Astrocyte of the cerebellum (primary cell): ENCODE results near the gene EIF2B5.

Source experiments
- DNase-seq: peaks from one replicate; pipeline ENCODE4 v3.0.0-alpha.2; 2011; ENCODE audit warnings: low read depth
- H3K4me3 ChIP-seq: 2 replicates; pipeline ENCODE4 v1.5.1; 2011; ENCODE audit warnings: mild to moderate bottlenecking, low read depth, low read length, moderate library complexity
- CTCF ChIP-seq: IDR thresholded peaks from 2 replicates; pipeline ENCODE4 v1.5.1; 2012; ENCODE audit warnings: low read length, low read depth, moderate library complexity, mild to moderate bottlenecking; ENCODE audit errors: missing control alignments
- in situ Hi-C: cut with HindIII; loops from 2 replicates; pipeline ENCODE4 v1.10.0; 2017; ENCODE audit warnings: low sequenced_read_pairs

EIF2B5 gene

GRCh38 chr3:184175981-184176376 lies 40.8 kb downstream of the EIF2B5 start:
- no peak for DNase-seq
- H3K4me3 ChIP-seq, result peak overlapping the region; percentile 98
- in situ Hi-C loops, result no loop called here
- no peak for TF ChIP-seq CTCF

- peak overlapping the region; percentile 98 for H3K4me3 ChIP-seq
- peak; percentile 87 for DNase-seq
- no peak for TF ChIP-seq CTCF
- in situ Hi-C loops, result no loop called here
Observed at GRCh38 chr3:184176377-184177330, 41.5 kb downstream of the EIF2B5 start.

GRCh38 chr3:184177331-184177731 lies 42.2 kb downstream of the EIF2B5 start:
- no peak for DNase-seq
- in situ Hi-C loops, result no loop called here
- H3K4me3 ChIP-seq, result peak overlapping the region; percentile 98
- TF ChIP-seq CTCF, result no peak

- H3K4me3 ChIP-seq, result peak overlapping the region; percentile 98
- DNase-seq, result no peak
- in situ Hi-C loops, result no loop called here
- TF ChIP-seq CTCF, result no peak
Observed at GRCh38 chr3:184177767-184178306, 42.7 kb downstream of the EIF2B5 start.

- DNase-seq, result no peak
- H3K4me3 ChIP-seq, result no peak overlapping the region
- in situ Hi-C loops, result no loop called here
- TF ChIP-seq CTCF, result no peak
Observed at GRCh38 chr3:184178521-184179138, 43.5 kb downstream of the EIF2B5 start.

- H3K4me3 ChIP-seq, result no peak overlapping the region
- TF ChIP-seq CTCF, result no peak
- no peak for DNase-seq
- in situ Hi-C loops, result no loop called here
Observed at GRCh38 chr3:184180165-184180564, 45.0 kb downstream of the EIF2B5 start.
